ENCODE data around the gene RBL1.

- TF ChIP-seq EZH2phosphoT487 (IDR thresholded peaks at IDR 0.05; ENCODE audit: insufficient read depth, low read depth) (no peak), EZH2 (IDR thresholded peaks at IDR 0.05; ENCODE audit: insufficient read depth, poor library complexity, severe bottlenecking) (no peak)
Measured at GRCh38 chr20:37055276-37055675, 40.5 kb downstream of the RBL1 start.
